SU-DHL-6 (cell line): ENCODE data around the gene CCDC200.
"Not testable (repeated sequence)": the region's sequence is repeated elsewhere in the genome, so short reads cannot be mapped to it uniquely, and the experiment has no call there.

Experiments used
- H2AFZ ChIP-seq: fragments of 200-600 bp; sonication (generic); 2 replicates; pipeline ENCODE4 v1.6.1; 2014; ENCODE audit warnings: low read depth, mild to moderate bottlenecking, moderate library complexity, mixed read lengths, antibody characterized with exemption, low read length; ENCODE audit not compliant: severe bottlenecking
- H3F3A ChIP-seq: fragments of 200-600 bp; shearing (Covaris generic); 2 replicates; pipeline ENCODE4 v1.6.0; 2016; ENCODE audit warnings: antibody characterized with exemption, mild to moderate bottlenecking; ENCODE audit not compliant: insufficient read depth
- H3K27ac ChIP-seq: fragments of 200-600 bp; sonication (generic); 2 replicates; pipeline ENCODE4 v1.5.1; 2016; ENCODE audit warnings: low read depth, mild to moderate bottlenecking, low read length, moderate library complexity, mixed read lengths
- H3K27me3 ChIP-seq: fragments of 200-600 bp; sonication (generic), shearing (Covaris generic); 2 replicates; pipeline ENCODE4 v1.6.0; 2014; ENCODE audit warnings: mild to moderate bottlenecking, low read length
- H3K36me3 ChIP-seq: fragments of 200-600 bp; sonication (generic); 2 replicates; pipeline ENCODE4 v1.6.1; 2014; ENCODE audit warnings: mild to moderate bottlenecking, low read length, mixed read lengths
- H3K4me2 ChIP-seq: fragments of 300-600, 200-600 bp; shearing (Covaris generic), sonication (generic); 2 replicates; pipeline ENCODE4 v1.6.0; 2014; ENCODE audit warnings: low read length, low read depth, mild to moderate bottlenecking; ENCODE audit not compliant: poor library complexity, severe bottlenecking
- H3K4me3 ChIP-seq: fragments of 200-600 bp; sonication (generic); 2 replicates; pipeline ENCODE4 v1.5.1; 2014; ENCODE audit warnings: antibody characterized with exemption, low read length, mild to moderate bottlenecking, mixed read lengths; ENCODE audit not compliant: insufficient read depth, poor library complexity, severe bottlenecking
- H3K79me2 ChIP-seq: fragments of 200-600 bp; sonication (generic); 2 replicates; pipeline ENCODE4 v1.6.1; 2014; ENCODE audit warnings: mild to moderate bottlenecking, low read length, moderate library complexity; ENCODE audit not compliant: insufficient read depth
- H3K9ac ChIP-seq: fragments of 200-600 bp; sonication (generic); 2 replicates; pipeline ENCODE4 v1.7.0; 2014; ENCODE audit warnings: mild to moderate bottlenecking, low read length
- H3K9me2 ChIP-seq: fragments of 200-600 bp; sonication (generic); replicated peaks from 2 replicates; pipeline ENCODE4 v1.6.1; 2014; ENCODE audit warnings: low read length; ENCODE audit not compliant: insufficient read depth
- H3K9me3 ChIP-seq: fragments of 200-600 bp; sonication (generic); 2 replicates; pipeline ENCODE4 v1.6.1; 2014; ENCODE audit warnings: low read length, mixed read lengths; ENCODE audit not compliant: insufficient read depth
- H4K20me1 ChIP-seq: fragments of 200-600 bp; sonication (generic); 2 replicates; pipeline ENCODE4 v1.6.1; 2014; ENCODE audit warnings: low read depth, mild to moderate bottlenecking, antibody characterized with exemption, low read length, moderate library complexity, mixed read lengths
- EZH2phosphoT487 ChIP-seq: fragments of 200-600 bp; sonication (generic), shearing (Covaris generic); conservative IDR thresholded peaks from 2 replicates; pipeline ENCODE4 v1.6.1; 2018; ENCODE audit warnings: mild to moderate bottlenecking, antibody characterized with exemption, low read length, moderate library complexity, mixed read lengths
- TF ChIP-seq, protein P1 (sequence below): fragments of 200-600 bp; sonication (generic); IDR thresholded peaks from one replicate; pipeline ENCODE4 v1.5.1; 2017; ENCODE audit warnings: antibody characterized with exemption, mild to moderate bottlenecking, low read length, moderate library complexity; ENCODE audit not compliant: insufficient read depth, poor library complexity, severe bottlenecking

Gene CCDC200

DNA sequence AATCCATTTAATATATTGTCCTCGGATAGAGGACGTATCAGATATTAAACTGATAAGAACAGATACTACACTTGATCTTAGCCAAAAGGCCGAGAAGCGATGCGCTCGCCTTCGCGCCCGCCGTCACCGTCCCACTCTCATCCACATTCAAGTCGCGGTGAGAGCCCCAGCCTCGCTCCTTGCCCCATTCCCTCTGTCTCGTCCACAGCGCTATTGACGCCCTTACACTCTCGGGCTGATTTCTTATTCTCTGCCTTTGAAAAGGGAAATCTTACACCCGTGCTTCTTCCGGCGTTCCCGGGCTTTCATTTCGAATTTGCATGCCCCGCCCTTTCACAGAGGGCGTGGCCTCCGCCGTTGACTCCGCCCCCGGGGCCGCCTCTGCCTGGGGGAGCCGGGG lies 5.5 kb upstream of the CCDC200 start, which contains the start of gene RNU2-1:
RNU2-1 (minus strand) TSS at position 101 of the 400 bp plus-strand sequence.
- not testable (repeated sequence) for H3K36me3 ChIP-seq, H3K4me3 ChIP-seq, H2AFZ ChIP-seq, H3K9ac ChIP-seq, H3K9me2 ChIP-seq, H3K79me2 ChIP-seq, H3K4me2 ChIP-seq, H3F3A ChIP-seq, H3K9me3 ChIP-seq, H3K27me3 ChIP-seq, H4K20me1 ChIP-seq, H3K27ac ChIP-seq

DNA sequence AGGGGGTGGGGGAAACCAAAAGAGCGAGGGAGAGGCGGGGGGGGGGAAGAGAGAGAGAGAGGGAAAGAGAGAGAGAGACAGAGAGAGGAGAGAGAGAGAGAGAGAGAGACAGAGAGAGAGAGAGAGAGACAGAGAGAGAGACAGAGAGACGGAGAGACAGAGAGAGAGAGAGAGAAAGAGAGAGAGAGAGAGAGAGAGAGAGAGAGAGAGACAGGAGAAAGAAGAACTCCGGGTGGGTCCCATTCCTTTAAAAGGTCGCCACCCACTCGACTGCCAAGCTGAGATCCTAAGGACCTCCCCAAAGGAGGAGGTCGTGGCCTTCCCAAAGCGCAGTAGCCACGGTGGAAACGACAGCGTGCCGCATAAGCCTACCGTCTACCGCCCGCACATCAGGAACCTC lies 4.8 kb upstream of the CCDC200 start:
- H3K4me3 ChIP-seq, H3K9ac ChIP-seq, H3K36me3 ChIP-seq, H2AFZ ChIP-seq, H3K27ac ChIP-seq, H3K9me3 ChIP-seq, H3K9me2 ChIP-seq, H4K20me1 ChIP-seq, H3K27me3 ChIP-seq, H3K4me2 ChIP-seq, H3K79me2 ChIP-seq, H3F3A ChIP-seq: not testable (repeated sequence)

DNA sequence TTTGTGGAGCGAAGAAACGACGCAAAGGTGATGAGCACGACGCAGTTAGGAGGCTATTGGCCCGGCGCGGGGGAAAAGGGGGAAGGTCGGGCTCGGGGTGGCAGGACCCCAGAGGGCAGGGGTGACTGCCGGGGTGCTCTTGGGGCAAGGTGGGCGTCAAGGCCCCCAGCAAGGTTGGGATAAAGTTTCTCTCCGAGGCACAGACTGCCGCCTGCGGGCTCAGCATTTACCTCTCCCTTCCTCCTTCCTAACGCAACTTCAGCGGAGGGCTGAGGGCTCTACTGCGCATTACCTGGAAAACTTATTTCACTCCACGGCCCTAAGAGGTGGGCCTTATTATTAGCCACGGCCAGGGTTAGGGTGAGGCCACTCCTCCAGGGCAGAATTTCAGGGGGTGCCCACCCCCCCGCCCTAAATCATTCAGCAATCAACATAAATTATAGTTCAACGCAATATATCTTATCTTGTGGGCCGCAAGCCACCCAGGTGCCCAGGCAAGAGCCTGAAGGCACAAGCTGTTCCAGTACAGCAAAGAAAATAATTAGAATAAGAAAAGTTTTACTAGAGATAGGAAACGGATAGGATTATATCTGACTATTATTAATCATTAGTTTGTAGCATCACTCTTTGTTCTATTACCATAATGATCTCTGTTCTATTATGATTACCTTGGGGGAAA lies 3.7 kb upstream of the CCDC200 start:
- H3K27me3 ChIP-seq, H3K36me3 ChIP-seq, H3K27ac ChIP-seq, H3K4me3 ChIP-seq, H3K79me2 ChIP-seq, H3K9me3 ChIP-seq, H3F3A ChIP-seq, H3K4me2 ChIP-seq, H4K20me1 ChIP-seq, H3K9ac ChIP-seq, H3K9me2 ChIP-seq, H2AFZ ChIP-seq: not testable (repeated sequence)

DNA sequence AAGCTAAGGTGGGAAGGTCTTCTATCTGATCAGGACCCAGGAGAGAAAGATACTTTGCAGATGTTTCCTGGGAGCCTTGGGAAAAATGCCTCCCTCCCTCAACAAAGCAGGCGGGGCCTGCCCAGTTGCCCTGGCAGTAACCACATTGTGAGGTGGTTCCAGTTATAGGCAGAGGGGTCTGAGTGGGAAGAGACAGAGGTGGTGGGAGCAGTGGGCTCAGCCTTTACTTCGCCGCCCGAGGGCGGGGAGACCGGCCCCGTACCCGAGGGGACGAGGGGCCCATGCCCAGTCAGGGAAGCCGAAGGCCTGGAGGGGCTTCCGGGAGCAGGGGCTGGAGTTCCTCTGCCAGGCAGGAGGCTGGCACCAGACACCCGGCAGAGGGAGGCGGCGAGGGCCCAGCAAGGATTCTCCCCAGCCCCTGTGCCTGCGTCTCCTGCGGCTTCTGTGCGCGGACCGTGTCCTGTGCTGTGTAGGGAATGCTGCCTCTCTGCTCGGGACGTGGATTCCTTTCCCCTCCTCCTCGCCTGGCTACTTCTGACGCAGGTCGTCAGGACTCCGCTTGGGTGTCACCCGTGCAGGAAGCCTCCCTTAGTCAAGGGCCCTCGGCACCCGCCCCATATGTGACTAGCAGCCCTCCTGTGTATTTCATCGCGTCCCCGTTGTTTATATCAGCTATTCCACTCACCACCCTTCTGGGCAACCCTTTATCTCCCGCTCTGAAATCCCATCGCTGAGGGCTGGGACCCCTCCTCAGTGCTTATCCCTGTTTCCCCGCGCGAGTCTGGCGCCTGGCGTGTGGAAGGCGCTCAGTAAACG lies 3.0 kb upstream of the CCDC200 start:
- not testable (repeated sequence) for H3K4me2 ChIP-seq, H3K9ac ChIP-seq, H3K4me3 ChIP-seq

DNA sequence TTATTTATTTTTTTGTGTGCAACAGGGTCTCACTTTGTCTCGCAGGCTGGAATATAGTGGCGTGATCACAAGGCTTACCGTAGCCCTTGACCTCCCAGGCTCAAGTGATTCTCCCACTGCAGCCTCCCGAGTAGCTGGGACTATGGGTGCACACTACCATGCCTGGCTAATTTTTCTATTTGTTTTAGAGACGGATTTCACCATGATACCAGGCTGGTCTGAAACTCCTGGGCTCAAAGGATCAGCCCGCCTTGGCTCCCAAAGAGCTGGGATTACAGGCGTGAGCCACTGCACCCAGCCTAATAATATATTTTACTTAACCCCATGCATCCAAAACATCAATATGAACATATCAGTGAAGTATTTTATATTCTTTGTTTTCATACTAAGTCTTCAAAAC lies 2.0 kb downstream of the CCDC200 start:
- H3K9me3 ChIP-seq = no peaks in the 10 kb centered on the region
- TF ChIP-seq EZH2phosphoT487 = no peak
- TF ChIP-seq, protein P1, sequence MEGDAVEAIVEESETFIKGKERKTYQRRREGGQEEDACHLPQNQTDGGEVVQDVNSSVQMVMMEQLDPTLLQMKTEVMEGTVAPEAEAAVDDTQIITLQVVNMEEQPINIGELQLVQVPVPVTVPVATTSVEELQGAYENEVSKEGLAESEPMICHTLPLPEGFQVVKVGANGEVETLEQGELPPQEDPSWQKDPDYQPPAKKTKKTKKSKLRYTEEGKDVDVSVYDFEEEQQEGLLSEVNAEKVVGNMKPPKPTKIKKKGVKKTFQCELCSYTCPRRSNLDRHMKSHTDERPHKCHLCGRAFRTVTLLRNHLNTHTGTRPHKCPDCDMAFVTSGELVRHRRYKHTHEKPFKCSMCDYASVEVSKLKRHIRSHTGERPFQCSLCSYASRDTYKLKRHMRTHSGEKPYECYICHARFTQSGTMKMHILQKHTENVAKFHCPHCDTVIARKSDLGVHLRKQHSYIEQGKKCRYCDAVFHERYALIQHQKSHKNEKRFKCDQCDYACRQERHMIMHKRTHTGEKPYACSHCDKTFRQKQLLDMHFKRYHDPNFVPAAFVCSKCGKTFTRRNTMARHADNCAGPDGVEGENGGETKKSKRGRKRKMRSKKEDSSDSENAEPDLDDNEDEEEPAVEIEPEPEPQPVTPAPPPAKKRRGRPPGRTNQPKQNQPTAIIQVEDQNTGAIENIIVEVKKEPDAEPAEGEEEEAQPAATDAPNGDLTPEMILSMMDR = no peak
- H3K36me3 ChIP-seq = no peaks in the 10 kb centered on the region; the same call in 1 of the 2 replicates

More for the DNA sequence above, 3.0 kb upstream of the CCDC200 start:
- H3F3A ChIP-seq, H4K20me1 ChIP-seq, H3K36me3 ChIP-seq, H3K9me3 ChIP-seq, H3K27ac ChIP-seq, H3K79me2 ChIP-seq, H3K9me2 ChIP-seq, H2AFZ ChIP-seq, H3K27me3 ChIP-seq: not testable (repeated sequence)

More for the DNA sequence above, 2.0 kb downstream of the CCDC200 start:
- Histone ChIP-seq H2AFZ (no peak overlapping the region), H3F3A (no peaks in the 10 kb centered on the region), H3K4me2 (no peak overlapping the region), H3K79me2 (no peaks in the 10 kb centered on the region), H3K27me3 (no peaks in the 10 kb centered on the region), H3K4me3 (no peak overlapping the region), H3K9me2 (no peaks in the 10 kb centered on the region), H3K9ac (no peak overlapping the region), H3K27ac (no peak overlapping the region), H4K20me1 (no peaks in the 10 kb centered on the region)
